Heart left ventricle (tissue), 13 donors: ENCODE measurements around the gene LRRC75B.

Experiments used
- CTCF ChIP-seq, 12 donors: fragments of 200-600 bp; sonication (generic) in 4 of 12; IDR thresholded peaks; one replicate each; pipeline versions ENCODE4 v1.5.0 to v1.8.0; 2018 to 2022; ENCODE audit warnings: antibody characterized with exemption in 12 of 12, mild to moderate bottlenecking in 5 of 12
- POLR2A ChIP-seq, 2 donors: fragments of 450-650 bp; IDR thresholded peaks; one replicate each; pipeline ENCODE4 v1.6.1; 2017; ENCODE audit warnings: antibody characterized with exemption in 2 of 2, mild to moderate bottlenecking in 2 of 2, moderate library complexity in 2 of 2
- donor health status: ischemic (EF 13 %, LVEDD 7.1; RV severe dilation, severe dysfunction).
- donor health status: DM: no; HTN: yes; CAD: no.
- donor health status: DM: no; HTN: no; CAD: no.
- donor health status: ischemic (EF 25% LVEDD 6.9; RV normal size, moderate dysfunction).
- donor health status: ischemic (EF 25% LVEDD 5.7; RV mildly dilated, moderate dysfunction).
- donor health status: ischemic (EF 35%, LVEDD 5.7; RV mildly dilated, moderate dysfunction).
- donor health status: nonischemic (EF 11% LVEDD 7.7; RV severe dilation, severe dysfunction).
- donor health status: DM: yes; HTN: yes; CAD: no.
- donor health status: PGD.
- donor health status: ischemic (EF 29% LVEDD 5.4; RV normal size, mild dysfunction).
- donor health status: nonischemic (EF 23%, LVEDD 6.1; RV moderate dilation, normal function).

- no peak for TF ChIP-seq CTCF (IDR thresholded peaks at IDR 0.05)
- TF ChIP-seq POLR2A (IDR thresholded peaks at IDR 0.05) = no peak
These were observed 52.4 kb downstream of the LRRC75B start for GRCh38 chr22:24540470-24540869.
